NB4 (cell line): ENCODE data around the gene NUP210.

ENCODE experiments used
- DNase-seq: peaks from one replicate; pipeline ENCODE4 v3.0.0; 2010; ENCODE audit warnings: low read depth
- H3K4me3 ChIP-seq: one replicate; pipeline ENCODE4 v1.5.1; 2011; ENCODE audit warnings: mild to moderate bottlenecking, low read depth, low read length, moderate library complexity
- CTCF ChIP-seq: IDR thresholded peaks from one replicate; pipeline ENCODE4 v1.5.1; 2012; ENCODE audit warnings: low read depth, low read length
- MAX ChIP-seq: IDR thresholded peaks from 2 replicates; pipeline ENCODE4 v1.6.1; 2011; ENCODE audit warnings: low read depth, low read length
- MYC ChIP-seq: IDR thresholded peaks from 2 replicates; pipeline ENCODE4 v1.6.1; 2011; ENCODE audit warnings: low read depth, low read length
- POLR2A ChIP-seq: IDR thresholded peaks from 2 replicates; pipeline ENCODE4 v1.6.1; 2011; ENCODE audit warnings: mild to moderate bottlenecking; ENCODE audit not compliant: insufficient read length; ENCODE audit errors: extremely low read depth

The NUP210 gene

GRCh38 chr3:13290941-13291340 lies 129.2 kb downstream of the NUP210 start:
- no peak overlapping the region for H3K4me3 ChIP-seq
- no peak for TF ChIP-seq MAX
- TF ChIP-seq POLR2A: no peak
- TF ChIP-seq MYC: no peak
- TF ChIP-seq CTCF: no peak
- DNase-seq: no peak

- H3K4me3 ChIP-seq: no peak overlapping the region
- DNase-seq: no peak
Measured at GRCh38 chr3:13289771-13290285, 130.3 kb downstream of the NUP210 start.

GRCh38 chr3:13288732-13289718 lies 131.1 kb downstream of the NUP210 start:
- no peak overlapping the region for H3K4me3 ChIP-seq
- no peak for DNase-seq
- TF ChIP-seq MYC (no peak), CTCF (no peak), POLR2A (no peak), MAX (no peak)

More at GRCh38 chr3:13289771-13290285, 130.3 kb downstream of the NUP210 start:
- no peak for TF ChIP-seq MAX

- no peak overlapping the region for H3K4me3 ChIP-seq
- no peak for DNase-seq
- TF ChIP-seq POLR2A (no peak), MAX (no peak), MYC (no peak), CTCF (no peak)
Measured at GRCh38 chr3:13287833-13288232, 132.3 kb downstream of the NUP210 start.

DNA sequence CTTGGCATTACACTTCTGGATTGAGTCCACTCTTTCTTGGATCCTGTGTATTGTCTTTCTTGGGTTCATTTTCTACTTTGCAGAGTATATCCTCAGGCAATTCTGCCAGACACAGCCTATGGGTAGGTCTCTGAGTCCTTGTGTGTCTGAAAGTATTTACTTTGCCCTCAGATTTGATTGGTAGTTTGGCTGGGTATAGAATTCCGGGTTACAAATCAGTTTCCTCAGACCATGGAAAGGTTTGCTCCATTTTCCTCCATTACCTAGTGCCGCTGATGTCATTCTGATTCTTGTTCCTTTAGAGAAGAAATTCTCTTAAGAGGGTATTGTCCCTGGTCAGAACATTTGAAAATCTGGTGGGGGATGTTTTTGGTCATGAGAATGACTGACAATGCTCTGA lies 133.2 kb downstream of the NUP210 start:
- H3K4me3 ChIP-seq: no peak overlapping the region
- DNase-seq: no peak
- TF ChIP-seq MAX: no peak

GRCh38 chr3:13285007-13285567 lies 135.0 kb downstream of the NUP210 start:
- no peak overlapping the region for H3K4me3 ChIP-seq
- TF ChIP-seq MAX: no peak
- TF ChIP-seq CTCF: no peak
- no peak for TF ChIP-seq MYC
- no peak for TF ChIP-seq POLR2A
- DNase-seq: no peak
